HT1080 (cell line): ENCODE results near the gene CTSG. TPM values are rescaled to one million over a fixed set of nuclear protein-coding genes. Genes with fewer than 3 reads are reported as not detected.
"Not testable (repeated sequence)": the region's sequence is repeated elsewhere in the genome, so short reads cannot be mapped to it uniquely, and the experiment has no call there.

Source experiments
- DNase-seq: peaks from one replicate; pipeline ENCODE4 v3.0.0-alpha.2; 2015; ENCODE audit warnings: low read depth
- polyA plus RNA-seq, 2 experiments: library from polyadenylated mRNA; depleted of rRNA; stranded (reverse); fragments of >200 nt; gene quantifications; 2 replicates each; pipeline ENCODE4 v1.2.3, GENCODE V29; 2015
- total RNA-seq: library from RNA; depleted of rRNA; stranded (reverse); fragments of >200 nt; shearing (Covaris generic); gene quantifications from 2 replicates; pipeline ENCODE4 v1.2.3, GENCODE V29; 2014; rRNA removed

CTSG gene, protein sequence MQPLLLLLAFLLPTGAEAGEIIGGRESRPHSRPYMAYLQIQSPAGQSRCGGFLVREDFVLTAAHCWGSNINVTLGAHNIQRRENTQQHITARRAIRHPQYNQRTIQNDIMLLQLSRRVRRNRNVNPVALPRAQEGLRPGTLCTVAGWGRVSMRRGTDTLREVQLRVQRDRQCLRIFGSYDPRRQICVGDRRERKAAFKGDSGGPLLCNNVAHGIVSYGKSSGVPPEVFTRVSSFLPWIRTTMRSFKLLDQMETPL
- total RNA-seq: not detected in 2 replicates
- polyA plus RNA-seq (2015; cell fraction: cytosol; rRNA removed): not detected in 2 replicates
- polyA plus RNA-seq (2015; cell fraction: nucleus; rRNA removed): not detected in 2 replicates

DNA sequence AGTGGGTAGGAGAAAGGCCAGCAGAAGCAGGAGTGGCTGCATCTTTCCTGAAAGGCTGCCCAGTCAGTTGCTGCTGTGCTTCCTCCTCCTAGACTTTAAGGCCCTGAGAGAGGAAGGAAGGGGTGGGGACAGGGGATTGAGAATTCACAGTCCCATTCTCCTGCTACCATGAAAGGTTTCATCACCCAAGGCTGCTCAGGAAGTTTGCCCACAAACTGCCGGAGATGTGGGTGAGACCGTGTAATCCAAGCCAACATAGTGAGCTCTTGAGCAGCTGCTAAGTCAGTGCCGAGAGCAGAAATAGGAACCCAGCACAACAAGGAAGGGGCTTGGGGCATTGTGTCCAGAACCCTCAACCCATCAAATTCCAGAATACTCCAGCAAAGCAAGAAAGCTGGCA, at the start of gene CTSG:
TSS of gene CTSG (minus strand) at position 69 of the 400 bp plus-strand sequence. CDS start at position 42, 27 bp downstream.
- DNase-seq: no peak

DNA sequence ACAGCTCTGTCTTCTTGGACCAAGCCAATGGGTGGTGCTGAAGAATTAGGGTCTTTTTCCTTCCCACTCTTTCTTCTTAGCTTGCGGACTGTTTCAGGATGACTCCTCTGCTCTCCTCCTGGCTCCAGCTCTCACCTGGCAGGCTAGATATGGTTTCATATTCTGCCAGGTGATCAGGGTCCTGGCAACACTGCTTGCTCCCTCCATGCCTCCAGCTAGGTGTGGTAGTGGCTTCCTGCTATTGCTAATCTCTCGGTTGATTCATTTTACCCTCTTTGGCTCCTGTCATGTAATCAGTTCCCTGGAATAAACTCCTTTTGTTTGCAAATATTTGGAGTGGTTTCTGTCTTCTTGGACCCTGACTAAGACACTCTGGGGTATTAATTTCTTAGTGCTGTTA, 37.7 kb upstream of the CTSG start:
- DNase-seq: no peak

GRCh38 chr14:24613241-24613640, 37.2 kb upstream of the CTSG start:
- DNase-seq: no peak

GRCh38 chr14:24612196-24612595, 36.1 kb upstream of the CTSG start:
- no peak for DNase-seq

- no peak for DNase-seq
Measured at GRCh38 chr14:24609655-24610344, 33.8 kb upstream of the CTSG start, which contains the start of gene GZMH. TSS of gene GZMH (minus strand) at chr14:24609685. CDS start at chr14:24609613, 72 bp downstream.

- DNase-seq: no peak
Measured at GRCh38 chr14:24607635-24608514, 31.8 kb upstream of the CTSG start.

- no peak for DNase-seq
Measured at GRCh38 chr14:24607081-24607480, 31.0 kb upstream of the CTSG start.

GRCh38 chr14:24606297-24606696, 30.2 kb upstream of the CTSG start:
- no peak for DNase-seq

- no peak for DNase-seq
Measured at GRCh38 chr14:24605435-24606190, 29.6 kb upstream of the CTSG start.

- DNase-seq: no peak
Measured at GRCh38 chr14:24597403-24597802, 21.4 kb upstream of the CTSG start.

DNA sequence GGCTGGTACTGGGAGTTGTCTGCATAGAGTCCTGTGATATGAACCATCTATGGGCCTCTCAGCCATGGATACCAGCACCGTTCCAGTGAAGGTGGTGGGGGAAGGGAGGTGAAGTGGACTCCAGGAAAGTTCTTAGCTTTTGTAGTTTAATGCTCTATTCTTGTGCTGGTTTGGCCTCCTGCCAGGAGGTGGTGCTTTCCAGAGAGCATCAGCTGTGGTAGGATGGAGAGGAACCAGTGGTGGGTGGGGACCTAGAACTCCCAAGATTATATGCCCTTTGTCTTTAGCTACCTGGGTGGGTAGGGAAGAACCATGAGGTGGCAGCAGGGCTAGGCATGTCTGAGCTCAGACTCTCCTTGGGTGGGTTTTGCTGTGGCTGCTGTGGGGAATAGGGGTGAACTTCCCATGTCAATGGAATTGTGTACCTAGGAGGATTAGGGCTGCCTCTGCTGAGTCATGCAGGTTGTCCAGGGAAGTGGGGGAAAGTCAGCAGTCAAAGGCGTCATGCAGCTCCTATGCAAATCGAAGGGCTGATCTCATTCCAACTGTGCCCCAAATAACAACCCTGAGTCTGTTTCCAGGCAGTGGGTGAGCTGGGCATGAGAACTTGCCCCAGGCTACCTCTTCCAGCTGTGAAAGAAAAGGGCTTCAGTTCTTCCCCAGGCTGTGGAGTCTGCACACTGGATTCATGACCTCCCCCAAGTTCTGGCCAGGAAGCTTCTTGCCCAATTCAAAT, 19.2 kb upstream of the CTSG start:
- peak; percentile 50 for DNase-seq

- not testable (repeated sequence) for DNase-seq
Measured at GRCh38 chr14:24591004-24591403, 15.0 kb upstream of the CTSG start.

DNA sequence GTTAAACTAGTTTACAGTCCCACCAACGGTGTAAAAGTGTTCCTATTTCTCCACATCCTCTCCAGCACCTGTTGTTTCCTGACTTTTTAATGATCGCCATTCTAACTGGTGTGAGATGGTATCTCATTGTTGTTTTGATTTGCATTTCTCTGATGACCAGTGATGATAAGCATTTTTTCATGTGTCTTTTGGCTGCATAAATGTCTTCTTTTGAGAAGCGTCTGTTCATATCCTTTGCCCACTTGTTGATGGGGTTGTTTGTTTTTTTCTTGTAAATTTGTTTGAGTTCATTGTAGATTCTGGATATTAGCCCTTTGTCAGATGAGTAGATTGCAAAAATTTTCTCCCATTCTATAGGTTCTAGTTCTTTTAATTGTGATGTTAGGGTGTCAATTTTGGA, 8.4 kb upstream of the CTSG start:
- DNase-seq: not testable (repeated sequence)

DNA sequence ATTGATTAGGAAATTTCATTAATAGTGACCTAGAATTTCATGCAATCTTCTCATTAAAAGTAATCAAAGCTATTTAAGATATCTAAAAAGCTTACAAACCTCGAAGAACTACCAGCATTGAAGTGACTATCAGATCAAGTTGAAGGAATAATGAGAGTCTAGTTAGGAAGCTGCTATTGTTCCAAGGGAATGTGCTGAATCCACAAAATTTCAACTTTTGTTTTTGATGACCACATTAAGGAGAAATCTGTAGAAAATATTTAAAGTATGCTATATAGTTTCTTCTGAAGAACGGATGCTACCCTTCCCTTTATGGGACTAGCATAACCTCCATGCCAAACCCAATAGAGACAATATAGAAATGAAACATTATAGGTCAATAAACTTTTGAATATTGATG, 2.5 kb upstream of the CTSG start:
- DNase-seq: no peak

- no peak for DNase-seq
Measured at GRCh38 chr14:24576771-24577170, 721 bp upstream of the CTSG start.

- no peak for DNase-seq
Measured at GRCh38 chr14:24574206-24574774, 1.8 kb downstream of the CTSG start.

DNA sequence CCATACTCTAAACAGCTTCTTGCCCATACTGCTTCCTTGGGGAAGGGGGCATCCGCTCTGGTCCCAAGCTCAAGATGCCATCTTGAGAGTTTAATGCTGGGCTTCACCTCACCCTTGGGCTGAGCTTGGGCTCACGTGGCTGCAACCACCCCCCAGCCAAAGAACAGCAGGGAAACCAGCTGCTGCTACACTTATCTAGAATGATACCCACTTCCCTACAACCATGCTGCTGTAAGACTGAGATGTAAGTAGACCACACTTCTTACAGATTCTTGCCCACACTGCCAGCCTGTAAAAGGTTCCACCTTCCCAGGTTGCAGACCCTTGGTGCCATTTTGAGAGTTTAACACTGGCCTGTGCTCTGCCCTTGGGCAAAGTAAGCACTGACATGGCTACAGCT, 9.7 kb downstream of the CTSG start:
- no peak for DNase-seq

DNA sequence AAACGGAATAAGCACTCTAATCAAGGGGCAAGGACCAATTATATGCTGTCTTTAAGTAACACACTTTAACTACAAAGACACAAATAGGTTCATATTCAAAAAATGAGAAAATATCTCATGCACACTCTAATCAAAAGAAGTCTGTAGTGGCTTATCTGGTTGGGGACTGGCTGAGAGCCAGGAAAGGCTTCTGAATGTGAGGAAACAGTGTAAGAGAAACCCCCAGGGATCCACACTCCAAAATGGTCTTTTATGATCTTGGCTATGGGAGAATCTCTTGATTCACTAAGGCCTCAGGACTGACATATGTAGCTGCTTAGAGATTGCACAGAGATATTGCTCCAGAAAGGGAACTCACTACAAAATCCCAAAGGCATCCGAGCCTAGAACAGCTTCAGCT, 10.3 kb downstream of the CTSG start:
- DNase-seq: no peak

- no peak for DNase-seq
Measured at GRCh38 chr14:24563505-24563904, 12.5 kb downstream of the CTSG start.

GRCh38 chr14:24556756-24557155, 19.3 kb downstream of the CTSG start:
- peak; percentile 80 for DNase-seq
